ENCODE measurements around the gene CUL7.

DNA sequence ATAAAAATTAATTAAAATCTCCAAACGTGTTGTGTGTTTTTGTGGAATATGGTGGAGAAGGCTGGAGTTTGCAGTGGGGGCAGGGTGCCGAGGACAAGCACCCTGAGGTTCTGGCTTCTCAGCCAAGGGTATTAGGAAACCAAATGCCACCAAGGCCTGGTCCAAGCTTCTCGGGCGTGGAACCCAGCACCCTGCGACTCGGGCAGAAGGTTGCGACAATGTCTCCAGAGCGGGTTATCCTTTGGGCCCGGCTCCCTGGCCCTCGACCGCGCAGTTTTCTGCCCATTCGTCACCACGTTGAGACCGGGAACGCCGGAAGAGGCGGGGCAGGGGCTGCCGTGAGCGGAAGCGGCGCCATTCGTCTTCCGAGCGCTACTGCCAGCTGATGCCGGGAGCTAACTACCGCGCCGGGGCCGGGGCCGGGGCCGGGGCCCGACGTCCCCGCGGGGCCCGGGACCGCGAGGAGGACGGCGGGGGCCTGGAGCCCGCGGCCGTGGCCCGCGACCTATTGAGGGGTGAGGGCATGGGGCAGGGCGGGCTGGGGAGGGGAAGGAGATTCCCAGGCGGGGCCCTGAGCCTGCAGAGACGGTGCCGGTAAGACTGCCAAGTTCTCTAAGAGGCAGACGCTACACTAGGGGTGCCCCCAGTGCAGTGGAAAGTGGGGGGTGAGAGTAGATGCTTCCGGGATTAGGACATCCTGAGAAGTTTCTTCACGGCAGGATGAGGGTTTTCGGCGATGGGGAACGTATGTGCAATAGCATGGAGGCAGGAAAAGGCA is 32.2 kb downstream of the CUL7 start, which contains the start of gene RRP36:
- TF ChIP-seq EP300 (IDR thresholded peaks at IDR 0.05) = peak in 1 of 2 donors; percentile 66
- TF ChIP-seq, protein P1, sequence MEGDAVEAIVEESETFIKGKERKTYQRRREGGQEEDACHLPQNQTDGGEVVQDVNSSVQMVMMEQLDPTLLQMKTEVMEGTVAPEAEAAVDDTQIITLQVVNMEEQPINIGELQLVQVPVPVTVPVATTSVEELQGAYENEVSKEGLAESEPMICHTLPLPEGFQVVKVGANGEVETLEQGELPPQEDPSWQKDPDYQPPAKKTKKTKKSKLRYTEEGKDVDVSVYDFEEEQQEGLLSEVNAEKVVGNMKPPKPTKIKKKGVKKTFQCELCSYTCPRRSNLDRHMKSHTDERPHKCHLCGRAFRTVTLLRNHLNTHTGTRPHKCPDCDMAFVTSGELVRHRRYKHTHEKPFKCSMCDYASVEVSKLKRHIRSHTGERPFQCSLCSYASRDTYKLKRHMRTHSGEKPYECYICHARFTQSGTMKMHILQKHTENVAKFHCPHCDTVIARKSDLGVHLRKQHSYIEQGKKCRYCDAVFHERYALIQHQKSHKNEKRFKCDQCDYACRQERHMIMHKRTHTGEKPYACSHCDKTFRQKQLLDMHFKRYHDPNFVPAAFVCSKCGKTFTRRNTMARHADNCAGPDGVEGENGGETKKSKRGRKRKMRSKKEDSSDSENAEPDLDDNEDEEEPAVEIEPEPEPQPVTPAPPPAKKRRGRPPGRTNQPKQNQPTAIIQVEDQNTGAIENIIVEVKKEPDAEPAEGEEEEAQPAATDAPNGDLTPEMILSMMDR (IDR thresholded peaks at IDR 0.05) = no peak
